HEK293T (cell line): Measurements from ENCODE around the gene BIN1.

Experiments used
- ARNT ChIP-seq: fragments of 450-650 bp; IDR thresholded peaks from 2 replicates; pipeline ENCODE4 v1.6.1; 2017; ENCODE audit warnings: mild to moderate bottlenecking
- BHLHE40 ChIP-seq: fragments of 450-650 bp; IDR thresholded peaks from 2 replicates; pipeline ENCODE4 v1.6.1; 2016; ENCODE audit warnings: mild to moderate bottlenecking, moderate library complexity, borderline replicate concordance
- CTBP1 ChIP-seq: fragments of 450-650 bp; IDR thresholded peaks from 2 replicates; pipeline ENCODE4 v1.6.1; 2016; ENCODE audit warnings: borderline replicate concordance
- ELF4 ChIP-seq: fragments of 450-650 bp; IDR thresholded peaks from 2 replicates; pipeline ENCODE4 v1.6.1; 2017; ENCODE audit warnings: antibody characterized with exemption
- FOXA1 ChIP-seq: fragments of 450-650 bp; IDR thresholded peaks from 2 replicates; pipeline ENCODE4 v1.6.1; 2016; ENCODE audit warnings: mild to moderate bottlenecking
- FOXM1 ChIP-seq: fragments of 450-650 bp; IDR thresholded peaks from 2 replicates; pipeline ENCODE4 v1.6.1; 2017; ENCODE audit warnings: mild to moderate bottlenecking, borderline replicate concordance
- HDGF ChIP-seq: fragments of 450-650 bp; IDR thresholded peaks from 2 replicates; pipeline ENCODE4 v1.6.1; 2017; ENCODE audit warnings: antibody characterized with exemption, borderline replicate concordance
- L3MBTL2 ChIP-seq: fragments of 450-650 bp; conservative IDR thresholded peaks from 2 replicates; pipeline ENCODE4 v1.6.1; 2016; ENCODE audit warnings: mild to moderate bottlenecking
- LEF1 ChIP-seq: fragments of 450-650 bp; IDR thresholded peaks from 2 replicates; pipeline ENCODE4 v1.6.1; 2017; ENCODE audit warnings: mild to moderate bottlenecking, borderline replicate concordance
- NFRKB ChIP-seq: fragments of 450-650 bp; IDR thresholded peaks from 2 replicates; pipeline ENCODE4 v1.6.1; 2016; ENCODE audit warnings: mild to moderate bottlenecking, moderate library complexity
- PKNOX1 ChIP-seq: fragments of 450-650 bp; IDR thresholded peaks from 2 replicates; pipeline ENCODE4 v1.6.1; 2016
- SP1 ChIP-seq: fragments of 450-650 bp; IDR thresholded peaks from 2 replicates; pipeline ENCODE4 v1.6.1; 2017
- SUZ12 ChIP-seq: fragments of 450-650 bp; IDR thresholded peaks from 2 replicates; pipeline ENCODE4 v1.6.1; 2016; ENCODE audit warnings: mild to moderate bottlenecking
- TARDBP ChIP-seq: fragments of 450-650 bp; IDR thresholded peaks from 2 replicates; pipeline ENCODE4 v1.6.1; 2016

GRCh38 chr2:127097471-127097765 is 9.5 kb downstream of the BIN1 start:
- TF ChIP-seq FOXM1: no peak
- TF ChIP-seq HDGF: no peak
- no peak for TF ChIP-seq TARDBP
- no peak for TF ChIP-seq FOXA1
- TF ChIP-seq PKNOX1: no peak
- no peak for TF ChIP-seq BHLHE40
- no peak for TF ChIP-seq ELF4
- TF ChIP-seq SUZ12: no peak
- no peak for TF ChIP-seq ARNT
- no peak for TF ChIP-seq SP1
- TF ChIP-seq LEF1: no peak
- no peak for TF ChIP-seq CTBP1
- no peak for TF ChIP-seq NFRKB
- TF ChIP-seq L3MBTL2: no peak
